ENCODE results near the gene STYK1.
"Not testable (repeated sequence)": the region's sequence is repeated elsewhere in the genome, so short reads cannot be mapped to it uniquely, and the experiment has no call there.

STYK1 gene

GRCh38 chr12:10689146-10689545 lies 15.3 kb upstream of the STYK1 start:
- DNase-seq (ENCODE audit: low read depth), result no peak

GRCh38 chr12:10688042-10688441 lies 14.2 kb upstream of the STYK1 start:
- no peak for DNase-seq (ENCODE audit: low read depth)

- no peak for DNase-seq (ENCODE audit: low read depth)
Measured at GRCh38 chr12:10672231-10672868, 1.5 kb downstream of the STYK1 start.

- DNase-seq (ENCODE audit: low read depth), result no peak
Measured at GRCh38 chr12:10669533-10669932, 4.3 kb downstream of the STYK1 start.

- no peak for DNase-seq (ENCODE audit: low read depth)
Measured at GRCh38 chr12:10668526-10668925, 5.3 kb downstream of the STYK1 start.

- no peak for DNase-seq (ENCODE audit: low read depth)
Measured at GRCh38 chr12:10667581-10667980, 6.3 kb downstream of the STYK1 start.

- DNase-seq (ENCODE audit: low read depth), result no peak
Measured at GRCh38 chr12:10664499-10664898, 9.4 kb downstream of the STYK1 start.

- no peak for DNase-seq (ENCODE audit: low read depth)
Measured at GRCh38 chr12:10663869-10664268, 10.0 kb downstream of the STYK1 start.

GRCh38 chr12:10661338-10661737 lies 12.5 kb downstream of the STYK1 start:
- peak; percentile 44 for DNase-seq (ENCODE audit: low read depth)

- no peak for DNase-seq (ENCODE audit: low read depth)
Measured at GRCh38 chr12:10654003-10654402, 19.8 kb downstream of the STYK1 start.

GRCh38 chr12:10652192-10652591 lies 21.7 kb downstream of the STYK1 start:
- DNase-seq (ENCODE audit: low read depth), result no peak

- DNase-seq (ENCODE audit: low read depth), result not testable (repeated sequence)
Measured at GRCh38 chr12:10646576-10646975, 27.3 kb downstream of the STYK1 start.

GRCh38 chr12:10645910-10646309 lies 27.9 kb downstream of the STYK1 start:
- DNase-seq (ENCODE audit: low read depth), result no peak

- peak; percentile 53 for DNase-seq (ENCODE audit: low read depth)
Measured at GRCh38 chr12:10641735-10642500, 31.9 kb downstream of the STYK1 start.

GRCh38 chr12:10638728-10639127 lies 35.1 kb downstream of the STYK1 start:
- no peak for DNase-seq (ENCODE audit: low read depth)

GRCh38 chr12:10636611-10637010 lies 37.2 kb downstream of the STYK1 start:
- no peak for DNase-seq (ENCODE audit: low read depth)

GRCh38 chr12:10636124-10636523 lies 37.7 kb downstream of the STYK1 start:
- DNase-seq (ENCODE audit: low read depth), result no peak

GRCh38 chr12:10635306-10635705 lies 38.5 kb downstream of the STYK1 start:
- no peak for DNase-seq (ENCODE audit: low read depth)

GRCh38 chr12:10634427-10634826 lies 39.4 kb downstream of the STYK1 start:
- peak; percentile 79 for DNase-seq (ENCODE audit: low read depth)

GRCh38 chr12:10633541-10633940 lies 40.3 kb downstream of the STYK1 start:
- no peak for DNase-seq (ENCODE audit: low read depth)

GRCh38 chr12:10632226-10632625 lies 41.6 kb downstream of the STYK1 start:
- DNase-seq (ENCODE audit: low read depth), result no peak

GRCh38 chr12:10624605-10625004 lies 49.2 kb downstream of the STYK1 start:
- DNase-seq (ENCODE audit: low read depth), result no peak

- DNase-seq (ENCODE audit: low read depth), result no peak
Measured at GRCh38 chr12:10623131-10623530, 50.7 kb downstream of the STYK1 start.

- DNase-seq (ENCODE audit: low read depth), result no peak
Measured at GRCh38 chr12:10621278-10621677, 52.6 kb downstream of the STYK1 start.
